Activated T-cell treated with anti-CD3 and anti-CD28 coated beads, Interleukin-2, amount 50 U/mL, for 48 hours (primary cell): ENCODE data around the gene GRIK2.

Experiments
- DNase-seq, 2 experiments: peaks; one replicate each; pipeline ENCODE4 v3.0.0-alpha.2; 2020

GRIK2 gene

DNA sequence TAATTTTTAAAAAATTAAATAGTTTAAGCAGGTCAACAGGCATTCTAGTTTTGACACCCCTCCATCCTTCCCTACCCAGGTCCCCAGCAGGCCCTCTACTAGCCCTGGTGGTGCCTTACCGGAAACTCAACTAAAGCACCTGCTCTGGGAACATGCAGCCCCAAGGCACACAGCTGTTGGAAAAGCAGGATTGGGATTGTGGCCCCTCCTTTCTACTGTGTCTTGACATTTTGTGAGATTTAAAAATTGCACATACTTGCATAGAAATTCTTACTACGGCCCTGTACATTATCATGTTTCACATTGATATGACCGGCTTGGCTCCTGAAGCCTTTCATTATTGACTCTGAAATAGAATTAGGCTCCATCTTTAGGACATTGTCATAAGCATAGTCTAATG is 423.2 kb downstream of the GRIK2 start:
- no peak for DNase-seq

DNA sequence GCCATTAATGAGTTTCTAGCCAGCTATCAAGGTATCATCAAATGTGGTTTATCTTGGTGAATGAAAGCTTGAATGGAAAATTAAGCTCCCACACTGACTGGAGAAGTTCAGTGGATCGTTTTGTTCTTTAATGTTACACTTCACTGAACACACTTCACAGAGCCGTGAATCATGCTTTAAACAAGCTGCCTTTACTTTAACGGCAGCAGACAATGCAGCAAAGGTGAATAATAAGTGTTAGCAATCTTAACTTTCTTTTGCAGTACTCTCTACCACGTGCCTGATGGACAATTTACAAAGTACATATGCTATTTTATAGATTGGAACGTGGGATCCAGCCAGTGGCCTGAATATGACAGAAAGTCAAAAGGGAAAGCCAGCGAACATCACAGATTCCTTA is 424.5 kb downstream of the GRIK2 start:
- no peak for DNase-seq

DNA sequence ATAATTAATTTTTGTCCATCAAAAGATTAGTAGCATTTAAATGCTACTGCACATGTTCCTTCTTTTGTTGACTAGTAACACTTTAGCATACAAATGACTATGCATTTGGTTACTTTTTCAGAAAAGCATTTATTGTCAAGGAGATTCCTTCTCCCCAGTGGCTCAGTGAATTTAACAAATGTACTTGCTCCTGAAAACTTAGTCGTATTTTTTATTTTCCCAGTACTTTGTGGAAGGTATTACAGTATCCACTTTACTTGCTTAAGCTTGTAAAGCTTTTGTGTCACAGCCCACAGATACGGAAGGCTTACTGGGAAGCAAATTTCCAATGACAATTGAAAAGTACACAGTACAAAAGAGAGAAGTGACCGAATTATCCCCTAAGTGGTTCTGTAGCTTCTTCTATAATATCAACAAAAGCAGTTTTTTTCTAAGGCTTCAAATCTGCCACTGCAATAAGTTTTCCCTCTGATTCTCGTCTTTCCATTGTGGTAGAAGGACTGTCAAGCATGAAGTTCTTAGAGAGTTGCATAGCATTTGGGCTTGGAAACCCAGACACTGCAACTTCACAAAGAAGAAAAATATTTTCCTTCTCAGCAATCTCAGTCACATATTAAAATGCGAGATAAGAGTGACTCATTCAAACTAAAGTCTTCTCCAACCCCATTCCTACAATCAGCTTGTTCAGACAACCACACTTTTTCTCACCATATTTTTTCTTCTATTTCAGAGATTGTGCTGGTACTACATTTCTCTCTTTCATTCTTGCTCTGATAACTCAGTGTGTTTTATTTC is 431.2 kb downstream of the GRIK2 start:
- DNase-seq, result no peak

DNA sequence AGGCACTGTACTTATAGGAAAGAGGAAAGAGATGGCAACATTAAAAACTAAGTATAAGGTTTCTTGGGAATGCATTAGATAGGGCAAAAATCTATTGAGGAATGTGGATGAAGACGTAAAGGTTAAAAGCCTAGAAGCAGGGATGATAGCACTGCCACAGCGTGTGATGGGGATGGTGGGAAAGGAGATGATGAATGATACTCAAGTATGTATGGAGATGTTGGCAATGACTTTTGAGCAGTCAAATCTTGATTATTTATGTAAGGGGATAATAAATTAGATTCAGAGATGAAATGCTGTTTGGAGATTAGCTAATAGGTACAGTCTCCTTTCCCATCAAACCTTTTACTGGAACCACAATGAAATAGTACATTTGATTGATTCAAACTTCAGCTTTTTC is 432.8 kb downstream of the GRIK2 start:
- DNase-seq, result no peak

DNA sequence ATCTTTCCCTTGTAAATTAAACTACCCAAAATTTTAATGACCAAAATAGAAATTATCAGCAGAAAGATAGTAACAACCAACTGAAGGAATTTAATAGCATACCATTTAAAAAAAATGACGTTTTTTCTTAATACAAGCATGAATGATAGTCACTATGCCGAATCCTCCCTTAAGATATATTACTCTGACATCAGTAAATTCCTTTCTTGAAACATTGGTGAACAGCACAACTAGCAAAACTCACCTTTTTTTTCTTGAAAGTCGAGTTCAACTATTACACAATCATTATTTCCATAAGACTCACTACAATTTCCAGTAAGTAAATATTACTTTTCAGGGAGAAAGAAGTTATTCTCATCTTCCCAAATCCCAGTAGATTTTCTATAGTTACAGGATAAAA is 433.2 kb downstream of the GRIK2 start:
- no peak for DNase-seq

DNA sequence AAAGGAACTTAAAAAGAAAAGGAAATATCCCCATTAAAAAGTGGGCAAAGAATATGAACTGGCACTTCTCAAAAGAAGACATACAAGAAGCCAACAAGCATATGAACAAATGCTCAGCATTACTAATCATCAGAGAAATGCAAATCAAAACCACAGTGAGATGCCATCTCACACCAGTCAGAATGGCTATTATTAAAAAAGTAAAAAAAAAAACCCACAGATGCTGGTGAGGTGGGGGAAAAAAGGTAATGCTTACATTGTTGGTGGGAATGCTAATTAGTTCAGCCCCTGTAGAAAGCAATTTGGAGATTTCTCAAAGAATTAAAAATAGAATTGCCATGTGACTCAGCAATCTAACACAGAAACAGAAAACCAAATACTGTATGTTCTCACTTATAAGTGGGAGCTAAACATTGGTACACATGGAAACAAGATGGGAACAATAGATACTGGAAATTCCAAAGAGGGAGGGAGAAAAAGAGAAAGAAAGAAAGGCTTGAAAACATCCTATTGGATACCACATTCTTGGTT is 437.1 kb downstream of the GRIK2 start:
- DNase-seq, result no peak

DNA sequence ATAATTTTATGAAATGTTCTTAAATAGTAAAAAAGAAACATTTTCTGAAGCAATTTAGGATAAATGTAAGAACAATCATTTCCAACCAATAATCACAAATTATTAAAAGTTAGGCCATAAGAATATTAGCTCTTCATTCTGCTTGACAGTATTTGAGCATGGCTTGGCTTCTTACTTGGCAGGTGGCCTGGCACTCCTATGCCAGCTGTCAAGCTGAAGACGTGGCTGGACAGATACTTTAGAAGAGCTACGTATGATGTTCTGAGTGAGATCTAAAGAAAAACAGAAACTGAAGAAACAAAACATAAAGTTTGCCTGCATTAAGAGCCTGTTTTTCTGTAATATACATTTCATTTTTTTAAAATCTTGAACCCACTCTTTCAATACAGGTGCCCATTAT is 438.9 kb downstream of the GRIK2 start:
- no peak for DNase-seq

DNA sequence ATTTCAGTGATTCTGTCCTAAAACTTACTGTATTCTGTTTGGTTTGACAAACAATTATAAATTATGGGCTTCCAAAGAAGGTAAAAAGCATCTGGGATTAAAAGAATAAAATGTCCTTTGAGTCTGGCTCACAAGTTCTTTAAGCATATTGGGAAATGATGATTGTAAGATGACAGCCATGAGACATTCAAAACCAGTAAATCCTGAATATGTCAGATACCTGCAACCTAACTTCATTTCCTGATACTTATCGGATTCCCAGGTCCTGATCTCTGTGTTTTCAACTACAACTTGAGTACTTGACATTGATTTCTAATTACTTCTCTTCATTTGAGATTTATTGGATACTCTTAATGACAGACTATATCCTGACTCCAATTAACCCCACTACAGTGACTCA is 446.6 kb downstream of the GRIK2 start:
- DNase-seq, result no peak

DNA sequence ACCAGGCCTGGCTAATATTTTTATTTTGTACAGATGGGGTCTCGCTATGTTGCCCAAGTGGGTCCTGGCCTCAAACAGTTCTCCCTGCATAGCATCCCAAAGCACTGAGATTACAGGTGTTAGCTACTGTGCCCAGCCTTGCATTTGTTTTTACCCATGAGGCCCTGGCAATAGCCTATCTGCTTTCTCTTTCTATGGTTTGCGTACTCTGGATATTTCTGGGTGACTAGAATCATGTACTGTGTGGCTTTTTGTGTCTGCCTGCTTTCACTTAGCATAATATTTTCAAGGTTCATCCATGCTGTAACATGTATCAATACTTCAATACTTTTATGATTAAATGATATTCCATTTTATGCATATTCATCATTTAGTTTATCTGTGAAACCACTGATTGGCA is 451.7 kb downstream of the GRIK2 start:
- no peak for DNase-seq

DNA sequence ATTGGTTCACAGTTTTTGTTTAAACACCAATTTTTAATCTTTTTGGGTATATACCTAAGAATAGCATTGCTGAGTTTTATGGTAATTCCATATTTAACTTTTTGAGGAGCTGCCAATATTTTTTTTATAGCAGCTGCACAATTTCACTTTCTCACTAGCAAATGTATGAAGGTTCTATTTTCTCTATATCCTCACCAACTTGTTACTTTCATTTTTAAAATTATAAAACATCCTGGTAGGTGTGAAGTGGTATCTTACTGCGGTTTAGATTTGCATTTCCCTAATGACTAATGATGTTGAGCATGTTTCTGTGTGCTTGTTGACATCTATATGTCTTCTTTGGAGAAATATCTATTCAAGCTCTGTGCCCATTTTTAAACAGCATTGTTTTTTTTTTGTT is 452.1 kb downstream of the GRIK2 start:
- DNase-seq, result no peak

DNA sequence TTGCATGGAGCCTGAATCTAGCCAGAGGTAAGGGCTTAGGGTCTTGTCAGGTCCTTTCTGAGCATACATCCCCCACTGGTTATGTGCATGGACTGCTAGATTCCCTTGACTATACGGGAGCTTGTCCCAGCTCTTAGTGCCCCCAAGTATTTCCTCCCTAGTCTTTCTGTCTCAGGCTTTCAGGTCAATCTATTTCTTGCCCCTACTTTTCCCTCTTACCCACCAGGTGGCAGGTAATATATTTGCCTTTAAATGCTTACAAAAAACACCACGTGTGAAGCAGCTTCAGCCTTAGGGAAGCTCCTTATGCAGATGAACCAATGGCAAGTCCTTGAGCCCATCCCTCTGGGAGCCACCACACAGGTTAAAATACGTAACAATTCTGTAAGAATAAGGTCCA is 454.2 kb downstream of the GRIK2 start:
- no peak for DNase-seq

DNA sequence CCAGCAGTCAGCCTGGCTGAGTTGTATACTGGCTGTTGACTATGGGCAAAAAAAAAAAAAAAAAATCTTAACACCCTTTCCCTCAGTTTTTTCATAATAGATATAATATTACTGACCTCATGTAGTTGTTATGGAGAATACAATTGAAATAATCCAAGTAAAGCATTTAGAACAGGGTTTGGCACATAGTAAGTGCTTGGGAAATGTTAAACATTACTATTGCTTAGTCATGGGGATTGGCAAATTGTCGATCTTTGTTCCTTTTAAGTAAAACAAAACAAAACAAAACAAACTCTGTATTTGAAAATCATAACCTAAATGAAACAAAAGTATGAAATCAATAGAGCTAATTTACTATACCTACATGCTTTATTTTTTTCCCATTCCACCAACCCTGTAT is 458.4 kb downstream of the GRIK2 start:
- DNase-seq, result no peak

DNA sequence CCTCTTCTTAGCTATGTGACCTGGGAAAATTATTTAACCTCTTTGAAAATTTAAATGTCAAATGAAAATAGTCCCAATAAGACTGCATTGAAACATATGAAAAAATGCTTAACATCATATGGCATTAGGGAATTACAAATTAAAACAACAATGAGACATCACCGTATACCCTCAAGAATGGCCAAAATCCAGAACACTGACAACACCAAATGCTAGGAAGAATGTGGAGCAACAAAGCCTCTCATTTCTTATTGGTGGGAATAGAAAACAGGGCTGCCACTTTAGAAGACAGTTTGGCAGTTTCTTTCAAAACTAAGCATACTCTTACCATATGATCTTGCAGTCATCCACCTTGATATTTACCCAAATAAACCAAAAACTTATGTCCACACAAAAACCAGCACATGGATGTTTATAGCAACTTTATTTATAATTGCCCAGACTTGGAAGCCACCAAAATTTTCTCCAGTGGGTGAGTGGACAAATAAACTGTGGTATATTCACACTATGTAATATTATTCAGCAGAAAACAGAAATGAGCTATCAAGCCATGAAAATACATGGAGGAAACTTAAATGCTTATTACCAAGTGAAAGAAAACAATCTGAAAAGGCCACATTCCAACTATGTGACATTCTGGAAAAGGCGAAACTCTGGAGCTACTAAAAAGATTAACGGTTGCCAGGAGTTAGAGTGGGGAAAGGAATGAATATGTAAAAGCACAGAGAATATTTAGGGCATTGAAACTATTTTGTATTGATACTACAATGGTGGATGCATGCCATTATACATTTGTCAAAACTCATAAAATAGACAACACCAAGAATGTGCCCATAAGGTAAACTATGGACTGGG is 459.9 kb downstream of the GRIK2 start:
- DNase-seq, result no peak

DNA sequence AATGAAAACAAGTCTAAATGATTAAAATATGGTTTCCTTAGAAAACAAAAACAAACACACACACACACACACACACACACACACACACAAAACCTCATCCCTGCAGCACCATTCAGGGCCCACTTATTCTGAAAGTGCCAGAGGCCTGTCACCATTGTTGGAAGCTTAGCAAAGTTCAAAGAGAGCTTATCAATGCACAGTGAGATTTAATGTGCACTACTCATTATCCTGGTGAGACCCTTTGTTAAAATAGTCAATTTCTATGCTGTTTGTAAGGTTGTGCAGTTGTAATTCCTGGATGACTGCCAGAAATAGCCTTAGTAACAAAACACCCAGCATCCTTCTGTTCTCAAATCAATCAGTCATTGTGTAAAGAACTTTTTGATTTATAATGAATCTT is 482.9 kb downstream of the GRIK2 start:
- DNase-seq, result no peak

DNA sequence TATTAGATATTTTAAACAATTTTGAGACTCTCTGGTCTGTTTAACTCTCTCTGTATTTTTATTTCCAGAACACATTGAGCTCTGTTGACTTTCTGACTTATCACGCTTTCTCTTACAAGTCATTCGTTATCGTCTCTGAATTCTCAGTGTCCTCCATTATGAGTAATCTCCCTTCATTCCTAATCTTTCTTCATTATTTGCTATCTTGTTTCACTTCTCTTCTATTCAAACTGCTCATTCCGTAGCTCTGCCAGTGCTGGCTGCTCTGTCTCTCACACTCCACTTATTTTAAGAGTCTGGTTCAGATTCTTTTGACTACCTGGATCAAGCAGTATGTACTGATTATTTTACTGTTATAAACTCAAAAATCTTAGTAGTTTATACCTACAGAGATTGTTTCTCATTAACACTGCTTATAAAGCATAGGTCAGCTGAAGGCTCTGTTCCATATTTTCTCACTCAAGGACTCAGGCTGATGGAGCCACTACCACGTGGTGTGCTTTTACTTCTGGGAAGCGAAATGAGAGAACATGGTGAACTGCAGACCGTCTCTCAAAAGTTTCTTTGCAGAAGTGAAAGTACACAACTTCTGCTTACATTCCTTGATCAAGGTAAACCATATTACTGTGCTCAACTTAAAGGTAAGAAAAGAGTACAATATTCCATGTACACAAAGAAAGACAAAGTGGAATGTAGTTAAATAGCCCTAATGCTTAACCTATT is 485.2 kb downstream of the GRIK2 start:
- DNase-seq, result no peak

DNA sequence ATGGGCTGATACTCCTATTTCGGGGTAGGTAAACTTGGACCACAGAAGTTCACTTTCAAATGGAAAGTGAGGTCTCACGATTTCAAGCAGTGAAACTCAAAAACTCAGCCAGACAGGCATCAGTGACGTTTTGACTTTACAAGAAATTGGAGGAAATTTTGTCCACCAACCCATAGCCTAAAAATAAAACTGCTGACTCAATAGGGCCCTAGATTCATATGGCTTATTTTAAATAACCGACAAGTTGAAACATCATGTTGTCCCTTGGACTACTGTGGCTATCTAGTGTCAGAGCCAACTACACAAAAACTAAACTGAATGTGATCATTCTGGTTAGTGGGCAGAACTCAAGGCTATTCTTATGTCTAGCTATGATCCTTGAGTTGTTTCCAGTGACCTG is 486.3 kb downstream of the GRIK2 start:
- DNase-seq, result no peak

DNA sequence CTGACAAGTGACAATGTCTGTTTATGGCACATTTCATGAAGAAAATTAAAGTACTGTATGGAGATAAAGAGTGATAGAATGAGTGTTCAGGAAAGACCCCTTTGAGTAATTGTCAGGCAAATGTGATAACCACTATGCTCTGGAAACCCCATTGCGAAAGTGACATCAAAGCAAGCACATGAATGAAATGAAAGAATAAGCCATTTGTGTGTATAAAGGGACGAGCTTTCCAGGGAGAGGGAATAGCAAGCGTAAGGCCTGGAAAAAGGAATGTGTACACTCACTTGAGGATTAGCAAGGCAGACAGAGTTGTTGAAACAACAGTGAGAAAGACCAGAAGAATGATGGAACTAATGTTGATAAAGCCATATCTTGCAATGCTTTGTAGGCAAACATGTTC is 490.0 kb downstream of the GRIK2 start:
- DNase-seq, result no peak

DNA sequence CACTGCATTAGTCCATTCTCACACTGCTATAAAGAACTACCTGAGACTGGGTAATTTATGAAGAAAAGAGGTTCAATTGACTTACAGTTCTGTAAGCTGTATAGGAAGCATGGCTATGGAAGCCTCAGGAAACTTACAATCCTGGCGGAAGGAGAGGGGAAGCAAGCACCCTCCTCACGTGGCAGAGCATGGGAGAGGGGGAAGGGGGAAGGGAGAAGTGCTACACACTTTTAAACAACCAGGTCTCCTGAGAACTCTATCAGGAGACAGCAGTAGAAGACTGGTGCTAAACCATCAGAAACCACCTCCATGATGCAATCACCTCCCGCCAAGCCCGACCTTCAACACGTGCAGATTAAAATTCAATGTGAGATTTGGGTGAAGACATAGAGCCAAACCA is 494.0 kb downstream of the GRIK2 start:
- no peak for DNase-seq

DNA sequence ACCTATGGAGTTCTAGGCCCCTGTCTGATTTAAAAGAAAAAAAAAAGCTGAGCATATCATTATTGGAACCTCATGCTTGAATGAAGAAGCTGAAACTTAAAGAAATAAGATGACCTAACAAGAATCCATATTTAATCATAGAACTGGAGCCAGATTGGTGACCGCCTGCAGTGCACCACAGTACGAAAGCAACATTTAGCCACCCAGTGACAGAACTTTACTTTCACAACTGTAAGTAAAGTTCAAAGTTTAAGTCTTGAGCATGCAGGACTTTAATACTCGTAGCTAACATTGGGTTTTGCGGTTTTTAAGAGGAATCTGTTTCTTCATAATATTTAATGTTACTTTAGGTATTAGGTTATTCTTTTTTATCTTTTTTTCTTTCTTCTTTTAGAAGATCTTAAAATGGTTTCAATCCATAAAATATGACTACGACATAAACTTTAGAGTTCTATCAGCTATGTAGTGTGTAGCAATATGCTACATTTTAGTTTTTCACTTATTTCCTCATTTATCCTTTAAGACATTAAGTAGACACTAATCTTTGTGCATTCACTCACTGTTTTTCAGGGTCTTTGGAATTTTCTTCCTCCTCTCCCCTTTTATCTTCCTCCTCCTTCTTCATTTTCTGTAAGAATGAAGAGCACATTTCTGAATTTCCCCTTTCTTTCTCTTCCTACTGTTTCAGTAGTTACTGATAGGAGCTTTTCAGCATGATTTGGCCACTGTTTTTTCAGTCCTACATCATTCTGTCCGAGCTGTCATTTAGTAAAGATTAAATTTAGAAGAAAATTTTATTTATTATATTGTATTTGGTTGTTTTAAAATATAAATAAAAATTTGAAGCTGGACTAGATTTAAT is 514.1 kb downstream of the GRIK2 start:
- no peak for DNase-seq

DNA sequence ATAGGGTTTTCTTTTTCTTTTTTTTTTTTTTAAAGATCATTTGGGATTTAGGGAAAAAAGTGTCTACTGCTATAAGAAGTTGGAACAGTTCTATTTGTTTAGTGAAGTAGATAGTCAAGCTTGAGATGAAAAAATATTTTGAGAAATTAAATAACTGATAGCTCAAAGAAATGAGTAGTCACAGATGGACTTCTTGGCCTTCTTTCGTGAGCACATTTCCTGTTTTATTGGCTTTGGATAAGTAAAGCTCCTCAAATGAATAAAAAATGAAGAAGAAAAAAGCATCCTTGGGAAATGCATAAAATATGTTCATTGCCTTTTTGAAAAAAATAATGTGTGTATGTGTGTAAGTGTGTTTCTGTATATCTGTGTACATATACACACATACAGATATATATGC is 515.9 kb downstream of the GRIK2 start:
- no peak for DNase-seq

DNA sequence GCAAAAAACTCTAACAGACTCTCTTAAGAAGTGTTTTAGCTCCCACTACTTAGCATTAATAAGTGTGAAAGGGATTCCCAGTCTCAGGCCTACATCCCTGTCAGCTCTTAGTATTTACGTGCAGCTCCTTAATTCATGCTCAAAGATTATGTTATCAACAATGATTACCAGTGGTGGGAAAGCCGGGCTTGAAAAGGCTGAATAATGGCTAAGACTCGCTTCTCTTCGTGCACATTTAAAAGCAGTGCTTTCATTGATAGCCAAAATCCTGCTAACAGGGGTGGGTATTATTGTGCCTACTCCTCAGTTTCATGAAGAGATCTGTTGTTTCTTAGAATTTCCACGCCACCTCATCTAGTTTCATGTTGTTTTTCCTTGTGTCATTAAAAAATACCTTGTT is 518.8 kb downstream of the GRIK2 start:
- DNase-seq, result no peak

DNA sequence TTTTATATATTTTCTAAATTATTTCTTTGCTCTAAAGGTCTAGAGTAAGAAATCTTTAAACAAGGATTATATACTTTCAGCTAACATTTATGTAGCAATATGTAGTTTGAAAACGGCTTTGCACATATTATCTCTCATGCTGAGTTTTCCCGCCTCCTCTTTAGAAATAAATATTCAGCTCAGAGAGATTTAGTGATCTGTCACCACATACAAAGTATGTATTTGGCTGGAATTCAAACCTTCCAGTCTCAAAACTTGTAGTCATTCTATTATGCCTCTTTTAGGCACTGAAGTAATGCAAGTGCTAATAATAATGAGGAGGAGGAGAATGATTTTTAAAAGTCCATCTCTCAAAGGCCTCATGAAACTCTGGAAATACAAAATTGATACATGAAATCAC is 525.0 kb downstream of the GRIK2 start:
- no peak for DNase-seq
